PFSK-1 (cell line): ENCODE results near the gene SLC24A3.

Experiments used
- POLR2AphosphoS5 ChIP-seq: IDR thresholded peaks from 2 replicates; pipeline ENCODE4 v1.6.1; 2012; ENCODE audit warnings: low read depth, mild to moderate bottlenecking, control low read depth, low read length, moderate library complexity
- REST ChIP-seq, 2 experiments: IDR thresholded peaks; 2 replicates each; pipeline versions ENCODE4 v1.6.1 to v1.8.0; 2011 to 2012; ENCODE audit warnings: low read depth in 2 of 2, low read length in 2 of 2, control low read depth in 1 of 2, inconsistent platforms in 1 of 2, mild to moderate bottlenecking in 1 of 2, moderate library complexity in 1 of 2; ENCODE audit not compliant: insufficient read depth in 1 of 2
- TAF1 ChIP-seq: IDR thresholded peaks from 2 replicates; pipeline ENCODE4 v1.6.1; 2012; ENCODE audit warnings: low read length, control low read depth, borderline replicate concordance; ENCODE audit not compliant: insufficient read depth

GRCh38 chr20:19594896-19595295 lies 382.5 kb downstream of the SLC24A3 start:
- no peak for TF ChIP-seq REST (IDR thresholded peaks at IDR 0.05; ENCODE audit: insufficient read depth in 1 of 2, low read depth in 2 of 2, low read length in 2 of 2)
- no peak for TF ChIP-seq POLR2AphosphoS5
- TF ChIP-seq TAF1: no peak
